H1 (cell line): ENCODE data around the gene DCBLD2. TPM values are rescaled to one million over a fixed set of nuclear protein-coding genes. Genes with fewer than 3 reads are reported as not detected.

Experiments
- CTCF ChIA-PET: fragments of 300-600 bp; sonication (Branson Sonifier 250); formaldehyde crosslinking; loops from one replicate; lab custom pipeline; 2021; ENCODE audit not compliant: partially characterized antibody; lab: Charles Lee
- POLR2A ChIA-PET: fragments of 300-600 bp; sonication (Branson Sonifier 250); formaldehyde crosslinking; loops from one replicate; lab custom pipeline; 2021; ENCODE audit warnings: inconsistent platforms; ENCODE audit not compliant: partially characterized antibody; lab: Charles Lee
- DNase-seq, 2 experiments: peaks; one replicate each; pipeline versions ENCODE4 v3.0.0 to v3.0.0-alpha.2; 2010 to 2022; ENCODE audit warnings: low spot score in 2 of 2, low read depth in 1 of 2, mixed read lengths in 1 of 2
- FAIRE-seq: peaks from 2 replicates; lab custom pipeline; 2011; peaks lifted over from hg19 to GRCh38; lab: Jason Lieb, UNC
- H2AFZ ChIP-seq: 2 replicates; pipeline ENCODE4 v1.8.1; 2012; ENCODE audit warnings: low read length, inconsistent platforms
- H2AK5ac ChIP-seq: 2 replicates; pipeline ENCODE4 v1.6.1; 2013; ENCODE audit warnings: low read depth, low read length
- H2BK120ac ChIP-seq: replicated peaks from 2 replicates; pipeline ENCODE3; 2013; ENCODE audit warnings: low read depth, low read length, inconsistent platforms
- H2BK12ac ChIP-seq: 2 replicates; pipeline ENCODE4 v1.6.1; 2013; ENCODE audit warnings: low read depth, low read length
- H2BK15ac ChIP-seq: 2 replicates; pipeline ENCODE4 v1.6.1; 2013; ENCODE audit warnings: low read length
- H2BK20ac ChIP-seq: 2 replicates; pipeline ENCODE4 v1.6.1; 2013; ENCODE audit warnings: low read length
- H2BK5ac ChIP-seq: 2 replicates; pipeline ENCODE4 v1.6.1; 2013; ENCODE audit warnings: low read depth, low read length
- H3K14ac ChIP-seq: 2 replicates; pipeline ENCODE4 v1.6.1; 2013; ENCODE audit warnings: inconsistent platforms; ENCODE audit not compliant: insufficient read length
- H3K18ac ChIP-seq: 2 replicates; pipeline ENCODE4 v1.6.1; 2013; ENCODE audit warnings: low read length; ENCODE audit errors: extremely low read depth
- H3K23ac ChIP-seq: 2 replicates; pipeline ENCODE4 v1.6.1; 2013; ENCODE audit warnings: inconsistent platforms; ENCODE audit not compliant: insufficient read length
- H3K23me2 ChIP-seq: 2 replicates; pipeline ENCODE4 v1.6.1; 2013; ENCODE audit warnings: low read depth, low read length
- H3K27ac ChIP-seq: 2 replicates; pipeline ENCODE4 v1.6.1; 2011; ENCODE audit warnings: low read depth, low read length, inconsistent platforms
- H3K27me3 ChIP-seq, 4 experiments: replicated peaks in 1 of 4; 1 replicate in 1 of 4; 2 replicates in 3 of 4; pipeline versions ENCODE4 v1.6.1 to v1.8.1; 2011 to 2013; ENCODE audit warnings: low read length in 3 of 4, mild to moderate bottlenecking in 3 of 4, inconsistent platforms in 2 of 4, mixed read lengths in 2 of 4, moderate library complexity in 1 of 4; ENCODE audit not compliant: control insufficient read depth in 3 of 4, insufficient read depth in 3 of 4; ENCODE audit errors: extremely low read depth in 1 of 4
- H3K36me3 ChIP-seq, 4 experiments: 2 replicates each; pipeline versions ENCODE4 v1.6.1 to v1.8.1; 2011 to 2013; ENCODE audit warnings: mild to moderate bottlenecking in 4 of 4, low read length in 3 of 4, moderate library complexity in 2 of 4, control low read depth in 1 of 4, inconsistent platforms in 1 of 4; ENCODE audit not compliant: insufficient read depth in 4 of 4, control insufficient read depth in 2 of 4
- H3K4ac ChIP-seq: replicated peaks from 2 replicates; pipeline ENCODE3; 2013; ENCODE audit warnings: low read length, low read depth, mixed read lengths, inconsistent platforms; ENCODE audit not compliant: insufficient read length
- H3K4me1 ChIP-seq, 4 experiments: replicated peaks in 1 of 4; 1 replicate in 1 of 4; 2 replicates in 3 of 4; pipeline versions ENCODE4 v1.6.1 to v1.8.1; 2011 to 2013; ENCODE audit warnings: low read length in 3 of 4, inconsistent platforms in 2 of 4, mixed read lengths in 1 of 4; ENCODE audit not compliant: insufficient read depth in 4 of 4, control insufficient read depth in 3 of 4
- H3K4me2 ChIP-seq, 2 experiments: 2 replicates each; pipeline versions ENCODE4 v1.6.1 to v1.8.1; 2011 to 2013; ENCODE audit warnings: low read depth in 2 of 2, low read length in 2 of 2, control low read depth in 1 of 2, inconsistent platforms in 1 of 2, mild to moderate bottlenecking in 1 of 2; ENCODE audit not compliant: insufficient read depth in 1 of 2
- H3K4me3 ChIP-seq, 4 experiments: fragments of 200-600, 300-600 bp in 1 of 4; sonication (generic), shearing (Covaris generic), sonication (Bioruptor Twin) in 1 of 4; 2 replicates each; pipeline versions ENCODE4 v1.5.1 to v1.8.1; 2011 to 2016; ENCODE audit warnings: low read length in 4 of 4, low read depth in 3 of 4, control low read depth in 2 of 4, inconsistent platforms in 2 of 4, mild to moderate bottlenecking in 2 of 4, mixed read lengths in 1 of 4, moderate library complexity in 1 of 4; ENCODE audit not compliant: insufficient read depth in 2 of 4; ENCODE audit errors: extremely low read depth in 1 of 4
- H3K56ac ChIP-seq: replicated peaks from 2 replicates; pipeline ENCODE3; 2013; ENCODE audit warnings: low read depth, mild to moderate bottlenecking, mixed read lengths, low read length, inconsistent platforms; ENCODE audit not compliant: insufficient read length
- H3K79me1 ChIP-seq: 2 replicates; pipeline ENCODE4 v1.6.1; 2013; ENCODE audit warnings: low read depth, low read length, control low read depth
- H3K79me2 ChIP-seq, 2 experiments: 2 replicates each; pipeline versions ENCODE4 v1.6.1 to v1.8.1; 2012 to 2013; ENCODE audit warnings: low read length in 2 of 2, mild to moderate bottlenecking in 2 of 2, inconsistent platforms in 1 of 2; ENCODE audit not compliant: insufficient read depth in 2 of 2, control insufficient read depth in 1 of 2
- H3K9ac ChIP-seq, 4 experiments: replicated peaks in 1 of 4; 1 replicate in 1 of 4; 2 replicates in 3 of 4; pipeline versions ENCODE4 v1.6.1 to v1.8.1; 2011 to 2013; ENCODE audit warnings: low read depth in 3 of 4, low read length in 3 of 4, control low read depth in 2 of 4, mild to moderate bottlenecking in 2 of 4, moderate library complexity in 2 of 4, inconsistent platforms in 1 of 4; ENCODE audit errors: extremely low read depth in 1 of 4
- H3K9me3 ChIP-seq, 2 experiments: 2 replicates each; pipeline versions ENCODE4 v1.6.1 to v1.8.1; 2012 to 2013; ENCODE audit warnings: mild to moderate bottlenecking in 2 of 2, moderate library complexity in 2 of 2, control low read depth in 1 of 2, inconsistent platforms in 1 of 2, low read depth in 1 of 2, low read length in 1 of 2, mixed read lengths in 1 of 2; ENCODE audit not compliant: insufficient read depth in 2 of 2
- H4K20me1 ChIP-seq, 2 experiments: replicated peaks in 1 of 2; 2 replicates each; pipeline versions ENCODE3 to v1.8.1; 2011 to 2013; ENCODE audit warnings: inconsistent platforms in 2 of 2, low read length in 2 of 2, mild to moderate bottlenecking in 1 of 2; ENCODE audit not compliant: insufficient read depth in 2 of 2, control insufficient read depth in 1 of 2
- H4K5ac ChIP-seq: 2 replicates; pipeline ENCODE4 v1.6.1; 2013; ENCODE audit warnings: low read length, low read depth, mixed read lengths, inconsistent platforms; ENCODE audit not compliant: insufficient read length
- H4K8ac ChIP-seq: 2 replicates; pipeline ENCODE4 v1.8.0; 2013; ENCODE audit warnings: mild to moderate bottlenecking, moderate library complexity, low read length, inconsistent platforms; ENCODE audit not compliant: insufficient read depth; ENCODE audit errors: extremely low read depth
- H4K91ac ChIP-seq: replicated peaks from 2 replicates; pipeline ENCODE3; 2013; ENCODE audit warnings: low read length, mixed read lengths, inconsistent platforms; ENCODE audit not compliant: insufficient read length
- HDAC2 ChIP-seq, 2 experiments: fragments of 300-600 bp in 1 of 2; sonication (generic) in 1 of 2; IDR thresholded peaks; 2 replicates each; pipeline ENCODE4 v1.6.1; 2011 to 2012; ENCODE audit warnings: low read depth in 2 of 2, low read length in 2 of 2, mild to moderate bottlenecking in 2 of 2, moderate library complexity in 2 of 2, borderline replicate concordance in 1 of 2, inconsistent platforms in 1 of 2
- WGBS, 2 experiments: shearing (Covaris generic) in 1 of 2; methylation state at CpG; one replicate each; pipeline versions ENCODE4 v1.1.6 to v1.1.7; 2013 to 2015; ENCODE audit warnings: low lambda C conversion rate in 2 of 2, mixed read lengths in 2 of 2, inconsistent platforms in 1 of 2, low coverage in 1 of 2, missing lambda C conversion rate in 1 of 2; ENCODE audit not compliant: insufficient replicate concordance in 2 of 2, insufficient coverage in 1 of 2, insufficient read length in 1 of 2; ENCODE audit errors: extremely low coverage in 1 of 2, missing lambda C conversion rate in 1 of 2; 5-methylcytosine and 5-hydroxymethylcytosine counted together
- polyA plus RNA-seq, 7 experiments: library from polyadenylated mRNA; depleted of rRNA in 3 of 7; stranded (reverse) in 5 of 7; unstranded in 2 of 7; fragments of >200 nt in 5 of 7; fragments of 200-250 nt in 2 of 7; gene quantifications; 1 replicate in 5 of 7; 2 replicates in 1 of 7; 4 replicates in 1 of 7; pipeline versions ENCODE4 v1.2.1 to v1.2.3, GENCODE V29; 2011 to 2013; ENCODE audit warnings: missing spikeins in 2 of 7, mixed read lengths in 2 of 7
- total RNA-seq: library from RNA; stranded (reverse); fragmentation: NEBNext Ultra II Directional; extraction: Animal tissue kit (Norgen Biotek cat#: 25700); gene quantifications from 2 replicates; pipeline ENCODE4 v1.2.1, GENCODE V29; 2021

The DCBLD2 gene
- total and polyA plus RNA-seq, 2 of the 8 experiments (the other 6 are each of a cell fraction or from before 2014, with no cell fraction given): 19.6 to 63.8 TPM

DNA sequence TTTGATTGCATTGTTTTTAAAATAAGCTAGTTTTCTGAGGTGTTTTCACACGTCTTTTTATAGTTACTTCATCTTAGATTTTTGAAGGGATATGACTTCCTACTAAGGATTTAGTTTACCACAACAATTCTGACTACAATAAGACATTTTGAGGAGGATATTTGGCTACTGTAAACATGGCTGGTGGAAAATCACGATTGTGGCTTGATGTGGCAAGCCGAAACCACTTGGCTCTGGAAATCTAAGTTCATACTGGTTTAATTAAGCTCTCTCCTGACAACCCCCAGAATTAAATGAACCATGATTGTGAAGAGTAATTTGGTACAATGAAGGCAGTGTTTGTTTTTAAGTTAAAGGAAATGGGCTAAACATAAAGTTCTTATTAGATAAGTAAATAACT, 107.5 kb downstream of the DCBLD2 start:
- no peak overlapping the region for H4K91ac ChIP-seq
- no peak overlapping the region for H4K5ac ChIP-seq
- no peak overlapping the region for H2BK120ac ChIP-seq
- H3K9me3 ChIP-seq: no peaks in the 10 kb centered on the region
- no peak overlapping the region for H4K8ac ChIP-seq
- no peak overlapping the region for H3K4ac ChIP-seq
- no peaks in the 10 kb centered on the region for H3K23me2 ChIP-seq
- H3K27me3 ChIP-seq: no peaks in the 10 kb centered on the region
- H2BK15ac ChIP-seq: no peak overlapping the region
- no peak for DNase-seq
- 87% methylated on average over 3 of the region's 3 CpGs; no CpG with 5 or more reads in 1 of the 2 experiments for WGBS, 2 experiments
- H3K79me1 ChIP-seq: no peaks in the 10 kb centered on the region
- H3K56ac ChIP-seq: no peak overlapping the region
- ChIA-PET POLR2A (interaction anchor here (0.8 kb wide), 1 partner anchor 14 kb away, joined by 5 read pairs; no protein-coding TSS in a partner anchor), CTCF (interaction anchor here (3.8 kb wide), 1 partner anchor 192 kb away, joined by 19 read pairs; no protein-coding TSS in a partner anchor)
- peaks cover 0 to 1% of the 10 kb centered on the region in 2 experiments for H4K20me1 ChIP-seq
- no peak overlapping the region for H2BK5ac ChIP-seq
- no peak overlapping the region for H2AK5ac ChIP-seq
- H3K4me2 ChIP-seq: no peak overlapping the region
- H2AFZ ChIP-seq: no peak overlapping the region
- H3K23ac ChIP-seq: no peak overlapping the region
- no peak overlapping the region for H3K27ac ChIP-seq
- no peak overlapping the region; a peak in 1 of 7 replicates for H3K9ac ChIP-seq
- H3K18ac ChIP-seq: no peak overlapping the region
- H2BK20ac ChIP-seq: no peak overlapping the region
- no peak for FAIRE-seq
- H3K4me3 ChIP-seq: no peak overlapping the region
- TF ChIP-seq HDAC2 (IDR thresholded peaks at IDR 0.05; ENCODE audit: borderline replicate concordance in 1 of 2, low read depth in 2 of 2, low read length in 2 of 2): no peak
- H3K14ac ChIP-seq: no peak overlapping the region
- H3K79me2 ChIP-seq: no peaks in the 10 kb centered on the region
- peaks cover 0 to 7% (median 2%) of the 10 kb centered on the region in 4 experiments; a peak in 5 of 8 replicates for H3K36me3 ChIP-seq
- H3K4me1 ChIP-seq: no peaks in the 10 kb centered on the region
- no peak overlapping the region for H2BK12ac ChIP-seq
